ENCODE data around the gene OXNAD1.

OXNAD1 gene

GRCh38 chr3:16297997-16298885 lies 33.2 kb downstream of the OXNAD1 start:
- H3K9me3 ChIP-seq (ENCODE audit: insufficient read depth, low read depth, low read length), result peaks cover 13% of the 10 kb centered on the region; the same call in 1 of the 2 replicates
- no peak overlapping the region for H3K4me3 ChIP-seq (ENCODE audit: low read length, poor library complexity, severe bottlenecking)
- no peaks in the 10 kb centered on the region for H4K20me1 ChIP-seq (ENCODE audit: insufficient read depth, low read length, poor library complexity, severe bottlenecking)
- no peak overlapping the region for H3K4me2 ChIP-seq (ENCODE audit: low read depth, low read length, poor library complexity, severe bottlenecking)
- H3K79me2 ChIP-seq (ENCODE audit: insufficient read depth, low read length), result no peaks in the 10 kb centered on the region
- H3K9me2 ChIP-seq (replicated peaks; ENCODE audit: low read depth, low read length), result no peaks in the 10 kb centered on the region
- H3F3A ChIP-seq (ENCODE audit: low read depth), result peaks cover 3% of the 10 kb centered on the region
- H3K27me3 ChIP-seq (ENCODE audit: insufficient read depth, low read length, poor library complexity, severe bottlenecking), result no peaks in the 10 kb centered on the region
- TF ChIP-seq CTCF (conservative IDR thresholded peaks at IDR 0.05; ENCODE audit: low read length) (no peak), EZH2phosphoT487 (IDR thresholded peaks at IDR 0.05; ENCODE audit: borderline replicate concordance) (no peak)
- no peak overlapping the region for H2AFZ ChIP-seq (ENCODE audit: low read length)
- peaks cover 34% of the 10 kb centered on the region for H3K4me1 ChIP-seq (ENCODE audit: insufficient read depth, low read length, poor library complexity, severe bottlenecking)
- no peak overlapping the region for H3K9ac ChIP-seq (ENCODE audit: low read depth, low read length, poor library complexity, severe bottlenecking)
- H3K36me3 ChIP-seq (ENCODE audit: insufficient read depth, low read length), result peaks cover 54% of the 10 kb centered on the region

- H3F3A ChIP-seq (ENCODE audit: low read depth), result peaks cover 3% of the 10 kb centered on the region
- no peaks in the 10 kb centered on the region for H3K27me3 ChIP-seq (ENCODE audit: insufficient read depth, low read length, poor library complexity, severe bottlenecking)
- 0 out of 2 replicates have a peak, but pooled peaks cover 7% of the 10 kb centered on the region for H3K9me3 ChIP-seq (ENCODE audit: insufficient read depth, low read depth, low read length)
- no peak overlapping the region for H2AFZ ChIP-seq (ENCODE audit: low read length)
- H3K4me2 ChIP-seq (ENCODE audit: low read depth, low read length, poor library complexity, severe bottlenecking), result no peak overlapping the region
- H3K36me3 ChIP-seq (ENCODE audit: insufficient read depth, low read length), result peaks cover 52% of the 10 kb centered on the region
- H3K4me3 ChIP-seq (ENCODE audit: low read length, poor library complexity, severe bottlenecking), result no peak overlapping the region
- no peaks in the 10 kb centered on the region for H3K79me2 ChIP-seq (ENCODE audit: insufficient read depth, low read length)
- no peaks in the 10 kb centered on the region for H3K9me2 ChIP-seq (replicated peaks; ENCODE audit: low read depth, low read length)
- no peaks in the 10 kb centered on the region for H4K20me1 ChIP-seq (ENCODE audit: insufficient read depth, low read length, poor library complexity, severe bottlenecking)
- TF ChIP-seq CTCF (conservative IDR thresholded peaks at IDR 0.05; ENCODE audit: low read length), result no peak
- TF ChIP-seq EZH2phosphoT487 (IDR thresholded peaks at IDR 0.05; ENCODE audit: borderline replicate concordance), result no peak
- no peak overlapping the region for H3K9ac ChIP-seq (ENCODE audit: low read depth, low read length, poor library complexity, severe bottlenecking)
- H3K4me1 ChIP-seq (ENCODE audit: insufficient read depth, low read length, poor library complexity, severe bottlenecking), result peaks cover 39% of the 10 kb centered on the region
Observed at GRCh38 chr3:16298891-16299290, 33.9 kb downstream of the OXNAD1 start.

DNA sequence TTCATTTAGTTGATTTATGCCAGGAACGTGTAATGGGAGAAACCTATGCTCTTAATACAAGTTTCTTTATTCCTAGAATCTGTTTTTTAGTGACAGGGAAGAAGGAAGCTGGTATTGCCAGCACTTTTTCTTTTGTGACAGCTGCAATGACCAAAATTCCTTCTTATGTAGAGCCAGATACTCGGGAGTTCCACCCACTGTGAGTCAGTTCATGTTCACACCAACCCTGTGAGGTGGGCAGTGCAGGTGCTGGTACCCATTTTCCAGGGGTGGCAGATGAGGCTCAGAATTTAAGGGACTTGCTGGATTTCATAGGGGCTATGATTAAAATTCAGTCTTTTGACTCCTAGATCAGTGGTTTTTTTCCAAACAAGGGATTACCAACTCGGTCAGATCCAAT lies 34.7 kb downstream of the OXNAD1 start:
- peaks cover 3% of the 10 kb centered on the region for H3F3A ChIP-seq (ENCODE audit: low read depth)
- no peak overlapping the region for H3K4me2 ChIP-seq (ENCODE audit: low read depth, low read length, poor library complexity, severe bottlenecking)
- H4K20me1 ChIP-seq (ENCODE audit: insufficient read depth, low read length, poor library complexity, severe bottlenecking), result no peaks in the 10 kb centered on the region
- no peaks in the 10 kb centered on the region for H3K27me3 ChIP-seq (ENCODE audit: insufficient read depth, low read length, poor library complexity, severe bottlenecking)
- H3K4me3 ChIP-seq (ENCODE audit: low read length, poor library complexity, severe bottlenecking), result no peak overlapping the region
- H3K9me3 ChIP-seq (ENCODE audit: insufficient read depth, low read depth, low read length), result 0 out of 2 replicates have a peak, but pooled peaks cover 6% of the 10 kb centered on the region
- H3K4me1 ChIP-seq (ENCODE audit: insufficient read depth, low read length, poor library complexity, severe bottlenecking), result peaks cover 42% of the 10 kb centered on the region
- no peak overlapping the region for H2AFZ ChIP-seq (ENCODE audit: low read length)
- H3K36me3 ChIP-seq (ENCODE audit: insufficient read depth, low read length), result peaks cover 53% of the 10 kb centered on the region
- no peaks in the 10 kb centered on the region for H3K79me2 ChIP-seq (ENCODE audit: insufficient read depth, low read length)
- no peak overlapping the region for H3K9ac ChIP-seq (ENCODE audit: low read depth, low read length, poor library complexity, severe bottlenecking)
- no peaks in the 10 kb centered on the region for H3K9me2 ChIP-seq (replicated peaks; ENCODE audit: low read depth, low read length)
- TF ChIP-seq EZH2phosphoT487 (IDR thresholded peaks at IDR 0.05; ENCODE audit: borderline replicate concordance) (no peak), CTCF (conservative IDR thresholded peaks at IDR 0.05; ENCODE audit: low read length) (no peak)
